ENCODE measurements around the gene ASB6. TPM values are rescaled to one million over a fixed set of nuclear protein-coding genes. Genes with fewer than 3 reads are reported as not detected.

Gene ASB6
- total RNA-seq, 1 donor = 21.0 TPM

- peak overlapping the region; percentile 57 for H3K27ac ChIP-seq (ENCODE audit: low read depth, low read length)
- no peaks in the 10 kb centered on the region for H3K27me3 ChIP-seq (ENCODE audit: insufficient read depth, low read length)
- TF ChIP-seq CTCF (IDR thresholded peaks at IDR 0.05; ENCODE audit: extremely low read depth, low read depth, low read length) = no peak
- no peak for DNase-seq (ENCODE audit: insufficient read length, low spot score, missing footprints)
- no peaks in the 10 kb centered on the region for H3K9me3 ChIP-seq (ENCODE audit: low read depth, low read length)
- peak overlapping the region; percentile 15 for H3K4me3 ChIP-seq (ENCODE audit: insufficient read depth, low read length)
- peaks cover 53% of the 10 kb centered on the region for H3K4me1 ChIP-seq (ENCODE audit: insufficient read depth, low read length)
- peaks cover 78% of the 10 kb centered on the region for H4K20me1 ChIP-seq (ENCODE audit: insufficient read depth, low read length)
- H3K4me2 ChIP-seq (ENCODE audit: insufficient read depth, low read length) = peak overlapping the region; percentile 13
- no peak overlapping the region for H2AFZ ChIP-seq (ENCODE audit: low read length)
- peaks cover 94% of the 10 kb centered on the region for H3K79me2 ChIP-seq (ENCODE audit: insufficient read depth, low read length)
- H3K36me3 ChIP-seq (ENCODE audit: insufficient read depth, low read length) = peaks cover 45% of the 10 kb centered on the region
Observed at GRCh38 chr9:129631674-129632129, 10.2 kb downstream of the ASB6 start.

- Histone ChIP-seq H3K36me3 (ENCODE audit: insufficient read depth, low read length) (peaks cover 43% of the 10 kb centered on the region), H4K20me1 (ENCODE audit: insufficient read depth, low read length) (peaks cover 78% of the 10 kb centered on the region), H3K4me3 (ENCODE audit: insufficient read depth, low read length) (no peak overlapping the region), H3K9me3 (ENCODE audit: low read depth, low read length) (no peaks in the 10 kb centered on the region), H3K27me3 (ENCODE audit: insufficient read depth, low read length) (no peaks in the 10 kb centered on the region), H3K4me1 (ENCODE audit: insufficient read depth, low read length) (peaks cover 55% of the 10 kb centered on the region), H3K27ac (ENCODE audit: low read depth, low read length) (peak overlapping the region; percentile 57), H2AFZ (ENCODE audit: low read length) (no peak overlapping the region), H3K4me2 (ENCODE audit: insufficient read depth, low read length) (peak overlapping the region; percentile 13), H3K79me2 (ENCODE audit: insufficient read depth, low read length) (peaks cover 98% of the 10 kb centered on the region)
- DNase-seq (ENCODE audit: insufficient read length, low spot score, missing footprints) = peak; percentile 89
- TF ChIP-seq CTCF (IDR thresholded peaks at IDR 0.05; ENCODE audit: extremely low read depth, low read depth, low read length) = no peak
Observed at GRCh38 chr9:129630967-129631673, 10.8 kb downstream of the ASB6 start.

GRCh38 chr9:129629251-129629820 lies 12.6 kb downstream of the ASB6 start:
- H3K36me3 ChIP-seq (ENCODE audit: insufficient read depth, low read length) = peaks cover 27% of the 10 kb centered on the region
- no peak overlapping the region for H2AFZ ChIP-seq (ENCODE audit: low read length)
- no peak for DNase-seq (ENCODE audit: insufficient read length, low spot score, missing footprints)
- peaks cover 83% of the 10 kb centered on the region for H3K79me2 ChIP-seq (ENCODE audit: insufficient read depth, low read length)
- H3K27ac ChIP-seq (ENCODE audit: low read depth, low read length) = peak overlapping the region; percentile 25
- H3K9me3 ChIP-seq (ENCODE audit: low read depth, low read length) = no peaks in the 10 kb centered on the region
- no peaks in the 10 kb centered on the region for H3K27me3 ChIP-seq (ENCODE audit: insufficient read depth, low read length)
- H3K4me2 ChIP-seq (ENCODE audit: insufficient read depth, low read length) = peak overlapping the region; percentile 97
- peaks cover 69% of the 10 kb centered on the region for H4K20me1 ChIP-seq (ENCODE audit: insufficient read depth, low read length)
- H3K4me3 ChIP-seq (ENCODE audit: insufficient read depth, low read length) = no peak overlapping the region
- H3K4me1 ChIP-seq (ENCODE audit: insufficient read depth, low read length) = peaks cover 65% of the 10 kb centered on the region
- no peak for TF ChIP-seq CTCF (IDR thresholded peaks at IDR 0.05; ENCODE audit: extremely low read depth, low read depth, low read length)

DNA sequence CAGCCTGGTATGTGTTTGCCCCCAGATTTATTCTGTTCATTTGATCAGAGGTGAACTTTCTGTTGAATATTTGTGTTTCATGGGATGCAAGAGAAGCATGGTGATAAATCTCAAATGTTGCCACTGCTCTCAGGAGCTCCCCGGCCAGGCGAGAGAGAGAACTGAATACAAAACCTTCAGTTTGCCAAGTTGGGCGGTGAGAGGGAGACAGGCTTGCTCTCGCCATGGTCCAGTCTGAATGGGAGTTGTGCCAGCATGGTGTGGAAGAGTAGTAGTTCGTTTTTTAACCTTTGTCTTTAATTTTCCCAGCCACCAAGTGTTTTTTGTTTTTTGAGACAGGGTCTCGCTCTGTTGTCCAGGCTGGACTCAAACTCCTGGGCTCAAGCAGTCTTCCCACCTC lies 13.2 kb downstream of the ASB6 start:
- peaks cover 23% of the 10 kb centered on the region for H3K36me3 ChIP-seq (ENCODE audit: insufficient read depth, low read length)
- no peak for DNase-seq (ENCODE audit: insufficient read length, low spot score, missing footprints)
- H3K9me3 ChIP-seq (ENCODE audit: low read depth, low read length) = no peaks in the 10 kb centered on the region
- H3K4me1 ChIP-seq (ENCODE audit: insufficient read depth, low read length) = peaks cover 70% of the 10 kb centered on the region
- H3K4me3 ChIP-seq (ENCODE audit: insufficient read depth, low read length) = no peak overlapping the region
- H3K27ac ChIP-seq (ENCODE audit: low read depth, low read length) = peak overlapping the region; percentile 2
- H3K4me2 ChIP-seq (ENCODE audit: insufficient read depth, low read length) = peak overlapping the region; percentile 97
- peaks cover 65% of the 10 kb centered on the region for H4K20me1 ChIP-seq (ENCODE audit: insufficient read depth, low read length)
- H3K27me3 ChIP-seq (ENCODE audit: insufficient read depth, low read length) = no peaks in the 10 kb centered on the region
- no peak overlapping the region for H2AFZ ChIP-seq (ENCODE audit: low read length)
- H3K79me2 ChIP-seq (ENCODE audit: insufficient read depth, low read length) = peaks cover 77% of the 10 kb centered on the region
- TF ChIP-seq CTCF (IDR thresholded peaks at IDR 0.05; ENCODE audit: extremely low read depth, low read depth, low read length) = no peak

Measured in osteoblast (primary cell).